22Rv1 (cell line): ENCODE results near the gene RPL6.

Source experiments
- CTCF ChIP-seq: fragments of 450-650 bp; IDR thresholded peaks from 2 replicates; pipeline ENCODE4 v1.5.1; 2017; ENCODE audit warnings: mild to moderate bottlenecking
- ZFX ChIP-seq: fragments of 450-650 bp; IDR thresholded peaks from 2 replicates; pipeline ENCODE4 v1.6.1; 2017; ENCODE audit warnings: antibody characterized with exemption, borderline replicate concordance

GRCh38 chr12:112424126-112424525, 14.7 kb upstream of the RPL6 start:
- TF ChIP-seq CTCF (no peak), ZFX (no peak)
